GM18870 (cell line): ENCODE data around the gene PI4KA.
"Not testable (repeated sequence)": the region's sequence is repeated elsewhere in the genome, so short reads cannot be mapped to it uniquely, and the experiment has no call there.

Source experiments
- ATAC-seq: cut with Tn5 transposase; IDR thresholded peaks from one replicate; pipeline ENCODE4 v1.9.1; 2021; ENCODE audit warnings: moderate library complexity; ENCODE audit not compliant: unreplicated experiment

Gene PI4KA

DNA sequence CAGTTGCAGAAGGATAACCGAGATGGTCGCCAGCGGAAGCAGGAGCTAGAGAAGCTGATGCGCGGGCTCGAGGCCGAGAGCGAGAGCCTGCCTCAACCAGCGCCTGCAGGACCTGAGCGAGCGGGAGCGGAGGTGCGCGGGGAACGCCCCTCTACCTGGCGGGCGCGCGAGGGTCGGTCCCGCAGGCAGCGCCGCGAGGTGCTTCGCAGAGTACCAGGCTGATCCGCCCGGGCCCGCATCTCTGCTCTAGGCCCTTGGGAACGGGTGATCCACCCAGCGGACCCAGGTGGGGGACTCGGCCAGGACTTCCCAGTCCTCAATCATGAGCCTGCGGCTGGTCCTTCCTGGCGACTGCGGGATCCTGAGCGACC lies 156.5 kb downstream of the PI4KA start:
- ATAC-seq: peak; percentile 18

DNA sequence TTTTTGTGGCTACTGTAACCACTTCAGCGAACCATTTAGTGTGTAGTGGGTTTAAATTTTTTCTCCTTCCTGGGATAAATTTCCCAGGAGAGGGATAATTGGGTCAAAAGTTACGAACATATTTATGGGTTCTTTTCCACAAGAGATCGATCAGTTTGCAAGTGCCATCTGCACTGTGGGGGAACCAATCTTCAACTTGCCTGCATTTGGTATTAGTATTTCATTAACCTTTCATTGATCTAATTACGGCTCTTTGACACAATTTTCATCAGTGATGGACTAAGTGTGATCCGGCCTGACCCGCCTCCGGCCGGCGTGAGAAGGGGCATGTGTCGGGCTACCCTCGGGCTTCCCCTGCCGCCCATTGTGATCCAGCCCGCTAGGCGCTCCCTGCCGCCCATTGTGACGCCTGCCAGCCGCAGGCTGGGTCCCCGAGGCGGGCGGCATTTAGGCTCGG lies 156.9 kb downstream of the PI4KA start:
- not testable (repeated sequence) for ATAC-seq

DNA sequence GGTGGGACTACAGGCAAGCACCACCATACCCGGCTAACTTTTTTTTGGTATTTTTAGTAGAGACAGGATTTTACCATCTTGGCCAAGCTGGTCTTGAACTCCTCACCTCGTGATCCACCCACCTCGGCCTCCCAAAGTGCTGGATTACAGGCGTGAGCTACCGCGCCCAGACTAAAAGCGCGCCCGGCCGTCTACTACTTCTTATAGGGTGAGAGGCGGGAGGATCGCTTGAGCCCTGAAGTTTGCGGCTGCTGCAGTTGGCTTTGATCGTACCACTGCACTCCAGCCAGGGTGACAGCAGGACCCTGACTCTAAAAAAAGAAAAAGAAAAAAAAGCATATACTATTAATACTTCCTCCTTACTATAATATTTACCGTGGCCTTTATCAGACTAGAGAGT lies 158.3 kb downstream of the PI4KA start:
- ATAC-seq: not testable (repeated sequence)

DNA sequence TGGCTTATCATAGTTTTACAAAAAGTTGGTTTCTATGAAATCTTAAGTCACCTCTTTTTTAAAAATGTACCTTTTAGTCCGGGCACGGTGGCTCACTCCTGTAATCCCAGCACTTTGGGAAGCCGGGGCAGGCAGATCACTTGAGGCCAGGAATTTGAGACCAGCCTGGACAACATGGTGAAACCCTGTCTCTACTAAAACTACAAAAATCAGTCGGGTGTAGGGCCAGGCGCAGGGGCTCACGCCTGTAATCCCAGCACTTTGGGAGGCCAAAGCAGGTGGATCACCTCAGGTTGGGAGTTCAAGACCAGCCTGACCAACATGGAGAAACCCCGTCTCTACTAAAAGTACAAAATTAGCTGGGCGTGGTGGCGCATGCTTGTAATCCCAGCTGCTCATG lies 158.8 kb downstream of the PI4KA start:
- ATAC-seq: not testable (repeated sequence)

DNA sequence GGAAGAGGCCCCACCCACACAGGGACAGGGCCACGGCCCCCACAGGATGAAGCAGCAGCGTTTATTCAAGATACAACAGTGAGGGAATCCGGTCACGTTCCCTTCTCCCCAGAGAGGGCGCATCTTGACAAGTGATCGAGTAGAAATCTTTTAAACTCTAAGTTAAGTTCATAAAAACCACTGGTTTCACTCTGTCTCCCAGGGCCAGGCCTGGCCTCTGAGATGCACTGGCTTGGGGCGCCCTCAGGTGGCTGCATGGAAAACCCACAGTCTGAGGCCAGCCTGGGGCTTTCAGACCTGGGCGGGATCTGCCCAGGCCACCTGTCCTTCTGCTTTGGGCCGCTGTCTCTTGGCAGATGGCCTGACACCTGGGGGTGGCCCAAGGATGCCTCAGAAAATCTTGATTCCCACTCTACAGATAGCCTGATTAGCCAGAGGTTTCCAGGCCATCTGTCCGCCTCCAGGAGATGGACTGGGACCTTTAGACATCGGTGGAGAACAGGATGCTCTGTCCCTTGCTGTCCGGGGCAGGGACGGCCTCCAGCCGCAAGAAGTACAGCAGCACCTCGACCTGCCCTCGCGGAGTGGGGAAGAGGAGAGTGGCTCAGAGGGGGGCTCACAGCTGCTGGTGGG lies 161.0 kb downstream of the PI4KA start:
- ATAC-seq: not testable (repeated sequence)

DNA sequence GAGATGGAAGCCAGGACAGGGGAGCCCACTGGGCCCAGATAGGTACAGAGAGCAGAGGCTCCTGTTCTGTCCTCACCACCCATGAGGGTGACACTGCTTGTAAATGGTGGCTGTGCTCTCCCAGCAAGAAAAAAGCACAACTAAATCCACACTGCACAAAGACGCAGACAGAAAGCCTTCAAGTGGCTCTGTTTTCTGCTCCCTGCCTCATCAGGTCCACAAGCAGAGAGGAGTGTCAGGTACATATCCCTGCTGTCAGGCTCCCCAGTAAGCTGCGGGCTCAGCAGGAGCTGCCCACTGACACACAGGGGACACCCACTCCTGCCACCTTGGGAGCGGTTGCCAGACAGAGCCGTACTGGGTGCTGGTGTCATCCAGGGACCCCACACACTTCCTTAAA lies 162.6 kb downstream of the PI4KA start:
- not testable (repeated sequence) for ATAC-seq

DNA sequence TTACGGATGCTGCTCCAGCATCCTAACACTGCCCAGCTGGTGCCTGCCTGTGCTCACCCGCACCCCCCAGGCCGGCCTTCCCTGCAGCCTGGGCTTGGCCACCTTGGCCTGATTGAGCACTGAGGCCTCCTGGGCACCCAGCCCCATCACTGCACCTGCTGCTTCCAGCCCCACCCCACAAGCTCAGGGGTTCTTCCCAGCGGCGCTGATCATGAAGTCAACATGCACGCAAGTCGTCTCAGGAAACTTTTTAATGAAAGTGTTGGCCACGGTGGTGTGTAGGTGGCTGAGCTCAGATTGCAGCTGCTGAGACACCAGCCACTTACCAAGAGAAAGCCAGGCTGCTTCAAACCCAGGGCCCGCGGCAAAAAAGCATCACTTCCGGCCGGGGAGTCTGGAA lies 163.4 kb downstream of the PI4KA start:
- not testable (repeated sequence) for ATAC-seq

DNA sequence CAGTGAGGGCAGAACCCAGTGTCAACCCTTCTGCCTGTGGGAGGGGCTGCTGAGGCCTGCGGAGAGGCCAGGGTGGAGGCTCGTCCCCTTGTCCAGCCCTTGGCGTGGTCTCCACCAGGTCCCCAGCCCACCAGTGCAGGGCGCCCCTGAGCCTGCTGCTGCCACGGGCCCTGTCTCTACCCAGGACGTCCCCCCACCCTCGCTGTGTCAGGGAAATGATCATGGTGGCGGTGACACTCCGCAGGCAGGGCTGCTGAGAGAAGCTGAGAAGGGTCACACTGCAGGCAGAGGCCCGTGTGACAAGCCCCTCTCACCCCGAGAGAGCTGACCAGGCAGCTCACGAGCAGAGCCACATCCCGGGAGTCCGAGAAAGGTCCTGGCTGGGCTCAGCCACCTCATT lies 164.4 kb downstream of the PI4KA start:
- not testable (repeated sequence) for ATAC-seq

DNA sequence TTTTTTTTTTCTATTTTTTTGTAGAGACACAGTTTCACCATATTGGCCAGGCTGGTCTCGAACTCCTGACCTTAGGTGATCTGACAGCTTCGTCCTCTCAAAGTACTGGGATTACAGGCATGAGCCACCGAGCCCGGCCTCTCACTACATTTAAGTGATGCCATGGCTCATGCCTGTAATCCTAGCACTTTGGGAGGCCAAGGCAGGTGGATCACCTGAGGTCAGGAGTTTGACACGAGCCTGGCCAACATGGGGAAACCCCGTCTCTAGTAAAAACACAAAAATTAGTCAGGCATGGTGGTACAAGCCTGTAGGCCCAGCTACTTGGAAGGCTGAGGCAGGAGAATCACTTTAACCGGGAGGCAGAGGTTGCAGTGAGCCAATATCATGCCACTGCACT lies 165.7 kb downstream of the PI4KA start:
- ATAC-seq: not testable (repeated sequence)

DNA sequence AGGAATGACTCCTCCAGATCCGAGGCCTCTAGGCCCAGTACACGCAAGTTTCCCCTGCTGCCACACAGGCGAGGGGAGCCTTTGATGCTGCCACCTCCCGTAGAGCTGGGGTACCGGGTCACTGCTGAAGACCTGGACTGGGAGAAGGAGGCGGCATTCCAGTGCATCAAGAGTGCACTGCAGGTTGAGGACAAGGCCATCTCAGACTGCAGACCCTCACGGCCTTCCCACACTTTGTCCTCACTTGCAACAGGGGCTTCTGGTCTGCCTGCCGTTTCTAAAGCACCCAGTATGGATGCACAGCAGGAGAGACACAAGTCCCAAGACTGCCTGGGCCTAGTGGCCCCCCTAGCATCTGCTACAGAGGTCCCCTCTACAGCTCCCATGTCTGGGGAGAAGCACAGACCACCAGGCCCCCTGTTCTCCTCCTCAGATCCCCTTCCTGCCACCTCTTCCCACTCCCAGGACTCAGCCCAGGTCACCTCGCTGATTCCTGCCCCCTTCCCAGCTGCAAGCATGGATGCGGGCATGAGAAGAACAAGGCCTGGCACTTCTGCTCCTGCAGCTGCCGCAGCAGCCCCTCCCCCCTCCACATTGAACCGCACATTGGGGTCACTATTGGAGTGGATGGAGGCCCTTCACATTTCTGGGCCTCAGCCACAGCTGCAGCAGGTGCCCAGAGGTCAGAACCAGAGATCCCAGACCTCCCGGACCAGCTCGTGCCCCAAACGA lies 167.9 kb downstream of the PI4KA start:
- ATAC-seq: not testable (repeated sequence)

DNA sequence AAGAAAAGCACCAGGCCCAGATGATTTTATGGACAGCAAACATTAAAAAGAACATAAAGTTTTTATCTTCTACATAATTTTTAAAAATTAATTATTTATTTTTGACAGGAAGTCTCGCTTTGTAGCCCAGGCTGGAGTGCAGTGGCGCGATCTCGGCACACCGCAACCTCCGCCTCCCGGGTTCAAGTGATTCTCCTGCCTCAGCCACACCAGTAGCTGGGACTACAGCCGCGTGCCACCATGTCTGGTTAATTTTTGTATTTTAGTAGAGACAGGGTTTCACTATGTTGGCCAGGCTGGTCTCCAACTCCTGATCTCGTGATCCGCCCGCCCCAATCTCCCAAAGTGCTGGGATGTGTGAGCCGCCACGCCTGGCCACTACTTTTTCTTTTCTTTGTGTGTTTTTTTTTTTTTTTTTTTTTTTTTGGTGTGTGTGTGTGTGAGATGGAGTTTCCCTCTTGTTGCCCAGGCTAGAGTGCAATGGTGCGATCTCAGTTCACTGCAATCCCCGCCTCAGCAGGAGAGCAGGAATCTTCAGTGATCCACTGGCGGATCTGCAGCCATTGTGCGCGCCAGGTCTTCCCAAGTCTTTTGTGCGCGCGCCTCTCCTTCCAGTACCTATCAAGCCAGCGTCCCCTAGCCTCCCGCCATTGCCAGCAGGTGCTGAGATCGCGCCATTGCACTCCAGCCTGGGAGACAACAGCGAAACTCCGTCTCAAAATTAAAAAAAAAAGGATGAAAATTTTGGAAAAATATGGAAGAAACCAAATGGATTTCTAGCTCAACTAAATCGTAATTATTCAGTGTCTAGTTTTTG lies 171.0 kb downstream of the PI4KA start:
- not testable (repeated sequence) for ATAC-seq

DNA sequence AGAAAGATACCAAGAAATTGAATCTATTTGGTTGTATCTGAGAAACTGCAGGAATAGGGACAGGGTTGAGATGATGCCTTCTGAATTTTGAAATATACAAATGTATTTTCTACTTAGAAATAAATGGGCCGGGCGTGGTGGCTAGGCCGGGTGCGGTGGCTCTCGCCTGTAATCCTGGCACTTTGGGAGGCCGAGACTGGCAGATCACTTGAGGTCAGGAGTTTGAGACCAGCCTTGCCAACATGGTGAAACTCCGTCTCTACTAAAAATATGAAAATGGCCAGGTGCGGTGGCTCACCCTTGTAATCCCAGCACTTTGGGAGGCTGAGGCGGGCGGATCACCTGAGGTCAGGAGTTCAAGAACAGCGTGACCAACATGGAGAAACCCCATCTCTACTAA lies 172.8 kb downstream of the PI4KA start:
- not testable (repeated sequence) for ATAC-seq

DNA sequence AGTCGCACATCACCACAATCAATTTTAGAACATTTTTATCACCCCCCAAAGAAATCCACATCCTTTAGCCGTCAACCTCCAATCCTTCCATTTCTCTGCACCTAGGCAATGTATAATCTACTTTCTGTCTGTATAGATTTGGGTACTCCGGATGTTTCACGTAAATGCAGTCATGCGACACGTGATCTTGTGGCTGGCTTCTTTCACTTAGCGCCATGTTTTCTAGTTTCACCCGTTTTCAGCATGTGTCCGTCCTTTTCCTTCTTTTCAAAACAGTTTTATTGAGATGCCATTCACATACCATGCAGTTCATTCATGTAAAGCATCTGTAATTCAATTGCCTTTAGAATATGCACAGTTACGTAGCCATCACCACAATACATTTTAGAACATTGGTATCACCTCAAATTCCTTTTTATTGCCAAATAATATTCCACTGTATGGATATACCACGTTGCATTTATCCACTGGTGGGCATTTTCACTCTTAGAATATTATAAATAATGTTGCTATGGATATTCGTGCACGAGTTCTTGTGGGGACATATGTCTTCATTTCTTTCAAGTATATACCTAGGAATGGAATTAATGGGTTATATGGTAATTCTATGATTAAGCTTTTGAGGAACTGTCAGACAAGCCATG lies 179.7 kb downstream of the PI4KA start:
- not testable (repeated sequence) for ATAC-seq

DNA sequence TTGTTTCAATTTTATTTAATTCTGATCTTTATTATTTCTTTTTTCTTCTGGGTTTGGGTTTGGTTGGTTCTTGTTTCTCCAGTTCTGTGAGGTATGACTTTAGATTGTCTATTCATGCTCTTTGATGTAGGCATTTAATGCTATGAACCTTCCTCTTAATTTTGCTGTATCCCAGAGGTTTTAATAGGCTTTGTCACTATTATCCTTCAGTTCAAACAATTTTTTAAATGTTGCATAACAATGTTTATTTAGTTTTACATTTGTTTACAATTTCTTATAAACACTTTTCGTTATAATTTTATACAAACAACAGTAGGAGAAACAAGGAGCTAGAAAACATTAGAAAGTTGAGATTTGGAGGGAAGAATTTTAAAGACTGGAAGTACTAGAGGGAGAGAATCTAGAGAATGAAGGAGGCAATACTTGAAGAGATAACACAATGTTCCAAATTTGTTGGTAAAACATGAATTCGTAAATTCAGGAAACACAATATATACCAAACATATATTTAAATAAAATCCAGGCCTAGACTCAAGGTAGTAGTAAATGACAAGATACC lies 180.8 kb downstream of the PI4KA start:
- no peak for ATAC-seq

DNA sequence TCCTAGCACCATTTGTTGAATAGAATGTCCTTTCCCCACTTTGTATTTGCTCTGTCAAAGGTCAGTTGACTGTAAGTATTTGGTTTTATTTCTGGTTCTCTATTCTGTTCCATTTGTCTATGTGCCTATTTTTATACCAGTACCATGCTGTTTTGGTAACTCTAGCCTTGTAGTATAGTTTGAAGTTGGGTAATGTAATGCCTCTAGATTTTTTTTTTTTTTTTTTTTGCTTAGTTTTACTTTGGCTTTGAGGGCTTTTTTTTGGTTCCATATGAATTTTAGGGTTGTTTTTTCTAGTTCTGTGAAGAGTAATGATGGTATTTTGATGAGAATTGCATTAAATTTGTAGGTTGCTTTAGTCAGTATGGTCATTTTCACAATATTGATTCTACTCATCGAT lies 183.0 kb downstream of the PI4KA start:
- ATAC-seq: not testable (repeated sequence)

DNA sequence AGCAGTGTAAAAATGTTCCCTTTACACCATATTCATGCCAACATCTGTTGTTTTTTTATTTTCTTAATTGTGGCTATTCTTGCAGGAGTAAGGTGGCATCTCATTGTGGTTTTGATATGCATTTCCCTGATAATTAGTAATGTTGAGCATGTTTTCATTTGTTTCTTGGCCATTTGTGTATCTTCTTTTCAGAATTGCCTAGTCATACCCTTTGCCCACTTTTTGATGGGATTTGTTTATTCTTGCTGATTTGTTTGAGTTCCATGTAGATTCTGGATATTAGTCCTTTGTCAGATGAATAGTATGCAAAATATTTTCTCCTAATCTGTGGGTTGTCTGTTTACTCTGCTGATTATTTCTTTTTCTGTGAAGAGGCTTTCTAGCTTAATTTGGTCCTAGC lies 183.6 kb downstream of the PI4KA start:
- ATAC-seq: no peak

DNA sequence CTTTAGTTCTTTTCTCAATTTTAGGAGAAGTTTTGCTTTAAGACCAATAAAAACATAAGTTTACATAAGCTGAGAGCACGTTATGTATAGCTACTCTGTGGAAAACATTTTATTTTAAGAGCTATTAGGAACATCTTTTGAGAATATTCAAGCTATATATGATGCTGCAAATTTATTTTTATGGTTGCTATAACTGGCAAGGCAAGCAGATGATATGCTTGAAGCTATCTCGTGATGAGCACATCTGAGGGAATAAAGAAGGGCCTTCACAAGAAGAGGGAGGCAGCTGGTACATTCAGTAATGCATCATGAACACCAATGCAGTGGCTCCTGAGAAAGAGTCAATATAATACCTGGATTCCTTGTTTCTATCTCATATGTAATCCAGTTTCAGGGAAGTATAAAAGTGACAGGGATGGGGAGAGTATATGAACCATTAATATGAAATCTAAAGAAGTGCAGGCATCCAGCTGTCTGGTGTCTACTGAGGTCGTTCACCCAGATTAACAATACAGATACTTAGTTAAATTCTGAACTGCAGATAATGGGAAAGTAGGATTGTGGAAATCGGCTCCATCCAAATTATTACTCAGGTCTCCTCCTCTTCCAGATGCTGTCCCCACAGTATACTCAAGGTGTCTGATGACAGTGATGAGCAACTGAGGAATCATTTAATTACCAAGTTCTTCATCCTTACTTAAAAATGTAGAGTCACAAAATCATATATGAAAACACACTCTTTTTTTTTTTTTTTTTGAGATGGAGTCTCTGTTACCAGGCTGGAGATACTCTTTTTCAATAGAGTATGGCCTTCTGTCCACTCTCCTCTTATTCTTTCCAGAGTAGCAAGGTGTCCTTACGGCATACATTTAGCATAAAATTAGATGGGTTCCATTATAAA lies 185.1 kb downstream of the PI4KA start:
- ATAC-seq: no peak

DNA sequence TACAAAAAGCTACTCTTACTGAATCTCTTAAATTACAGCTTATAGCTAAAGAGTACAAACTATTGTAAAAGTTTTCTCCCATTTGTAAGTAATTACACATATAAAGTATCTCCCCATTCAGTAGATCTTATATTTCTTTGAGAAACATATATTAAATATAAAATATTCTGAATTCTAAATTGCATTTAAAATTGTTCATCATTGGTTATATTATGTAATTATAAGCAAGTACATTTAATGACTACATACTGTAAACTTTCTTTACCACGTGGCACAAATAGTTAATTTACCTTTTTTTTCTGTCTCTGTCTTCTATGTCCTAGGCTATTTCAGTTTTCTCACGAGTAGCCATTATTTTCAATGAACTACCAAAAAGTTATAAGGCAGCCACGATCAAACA lies 185.9 kb downstream of the PI4KA start:
- no peak for ATAC-seq

DNA sequence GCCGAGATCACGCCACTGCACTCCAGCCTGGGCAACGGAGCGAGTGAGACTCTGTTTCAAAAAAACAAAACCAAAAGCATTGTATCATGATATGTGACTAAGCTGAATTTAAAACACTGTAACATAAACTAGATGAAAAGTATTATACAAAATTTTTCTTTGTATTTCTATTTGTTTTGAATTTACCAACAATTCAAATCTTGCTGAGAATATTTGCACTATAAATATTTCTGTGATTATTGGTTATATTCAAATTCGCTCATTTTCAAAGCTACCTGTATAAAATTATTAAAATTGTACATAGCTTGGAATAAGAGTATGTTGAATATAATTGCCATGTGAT lies 186.6 kb downstream of the PI4KA start:
- ATAC-seq: no peak
